Measurements from ENCODE around the gene PHF3. TPM values are rescaled to one million over a fixed set of nuclear protein-coding genes. Genes with fewer than 3 reads are reported as not detected.

The PHF3 gene
- total RNA-seq, 1 experiment from 2014 or later, result 48.3 TPM

- Mint-ChIP-seq H3K27me3 (ENCODE audit: insufficient read depth, unreplicated experiment) (no peaks in the 10 kb centered on the region), H3K27ac (ENCODE audit: unreplicated experiment) (no peak overlapping the region), H3K4me1 (ENCODE audit: low read depth, unreplicated experiment) (no peaks in the 10 kb centered on the region), H3K4me3 (ENCODE audit: unreplicated experiment) (no peak overlapping the region), H3K36me3 (ENCODE audit: insufficient read depth, unreplicated experiment) (no peaks in the 10 kb centered on the region), H3K9me3 (ENCODE audit: unreplicated experiment) (no peaks in the 10 kb centered on the region)
- Histone ChIP-seq H3K27me3 (replicated peaks; ENCODE audit: control insufficient read depth, insufficient read depth, low read length) (no peaks in the 10 kb centered on the region), H3K9me3 (no peaks in the 10 kb centered on the region), H3K4me1 (no peaks in the 10 kb centered on the region), H3K36me3 (ENCODE audit: control insufficient read depth, insufficient read depth, low read length) (no peaks in the 10 kb centered on the region; the same call in 1 of the 2 replicates), H3K4me3 (ENCODE audit: low read depth, low read length) (no peak overlapping the region)
- no peak for DNase-seq
- intact Hi-C loops (cut with micrococcal nuclease; ENCODE audit: unreplicated experiment), result no loop called here
- ChIA-PET CTCF (no interaction called here), POLR2A (no interaction called here)
- BruUV-seq (replicated peaks), result no TSS peak
- TF ChIP-seq, protein P1, sequence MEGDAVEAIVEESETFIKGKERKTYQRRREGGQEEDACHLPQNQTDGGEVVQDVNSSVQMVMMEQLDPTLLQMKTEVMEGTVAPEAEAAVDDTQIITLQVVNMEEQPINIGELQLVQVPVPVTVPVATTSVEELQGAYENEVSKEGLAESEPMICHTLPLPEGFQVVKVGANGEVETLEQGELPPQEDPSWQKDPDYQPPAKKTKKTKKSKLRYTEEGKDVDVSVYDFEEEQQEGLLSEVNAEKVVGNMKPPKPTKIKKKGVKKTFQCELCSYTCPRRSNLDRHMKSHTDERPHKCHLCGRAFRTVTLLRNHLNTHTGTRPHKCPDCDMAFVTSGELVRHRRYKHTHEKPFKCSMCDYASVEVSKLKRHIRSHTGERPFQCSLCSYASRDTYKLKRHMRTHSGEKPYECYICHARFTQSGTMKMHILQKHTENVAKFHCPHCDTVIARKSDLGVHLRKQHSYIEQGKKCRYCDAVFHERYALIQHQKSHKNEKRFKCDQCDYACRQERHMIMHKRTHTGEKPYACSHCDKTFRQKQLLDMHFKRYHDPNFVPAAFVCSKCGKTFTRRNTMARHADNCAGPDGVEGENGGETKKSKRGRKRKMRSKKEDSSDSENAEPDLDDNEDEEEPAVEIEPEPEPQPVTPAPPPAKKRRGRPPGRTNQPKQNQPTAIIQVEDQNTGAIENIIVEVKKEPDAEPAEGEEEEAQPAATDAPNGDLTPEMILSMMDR (IDR thresholded peaks at IDR 0.05; ENCODE audit: insufficient read depth in 1 of 2, low read depth in 1 of 2, low read length in 1 of 2, severe bottlenecking in 1 of 2, unreplicated experiment in 1 of 2), result no peak
These were observed 9.2 kb downstream of the PHF3 start for GRCh38 chr6:63644668-63645326.

GRCh38 chr6:63649269-63649668 is 13.7 kb downstream of the PHF3 start:
- H3K27me3 Mint-ChIP-seq (ENCODE audit: insufficient read depth, unreplicated experiment), result no peaks in the 10 kb centered on the region
- peaks cover 20% of the 10 kb centered on the region for H3K9me3 Mint-ChIP-seq (ENCODE audit: unreplicated experiment)
- no peak overlapping the region for H3K4me3 ChIP-seq (ENCODE audit: low read depth, low read length)
- TF ChIP-seq, protein P1 (IDR thresholded peaks at IDR 0.05; ENCODE audit: insufficient read depth in 1 of 2, low read depth in 1 of 2, low read length in 1 of 2, severe bottlenecking in 1 of 2, unreplicated experiment in 1 of 2), result no peak
- POLR2A ChIA-PET, result interaction anchor here (1.2 kb wide), 1 partner anchor 14 kb away, joined by 4 read pairs; the partner anchor contains the start of gene PHF3
- CTCF ChIA-PET, result interaction anchor here (0.5 kb wide), 2 partner anchors 14 to 95 kb away, joined by 3 to 4 read pairs; no protein-coding TSS in a partner anchor
- intact Hi-C loops (cut with micrococcal nuclease; ENCODE audit: unreplicated experiment), result no loop called here
- H3K27me3 ChIP-seq (replicated peaks; ENCODE audit: control insufficient read depth, insufficient read depth, low read length), result no peaks in the 10 kb centered on the region
- no TSS peak for BruUV-seq (replicated peaks)
- no peak overlapping the region for H3K27ac Mint-ChIP-seq (ENCODE audit: unreplicated experiment)
- H3K4me3 Mint-ChIP-seq (ENCODE audit: unreplicated experiment), result no peak overlapping the region
- no peaks in the 10 kb centered on the region for H3K4me1 ChIP-seq
- H3K9me3 ChIP-seq, result no peaks in the 10 kb centered on the region
- H3K36me3 Mint-ChIP-seq (ENCODE audit: insufficient read depth, unreplicated experiment), result peaks cover 9% of the 10 kb centered on the region
- no peaks in the 10 kb centered on the region; the same call in 1 of the 2 replicates for H3K36me3 ChIP-seq (ENCODE audit: control insufficient read depth, insufficient read depth, low read length)
- DNase-seq, result no peak
- H3K4me1 Mint-ChIP-seq (ENCODE audit: low read depth, unreplicated experiment), result no peaks in the 10 kb centered on the region

GRCh38 chr6:63649847-63650265 is 14.3 kb downstream of the PHF3 start:
- H3K27me3 ChIP-seq (replicated peaks; ENCODE audit: control insufficient read depth, insufficient read depth, low read length), result no peaks in the 10 kb centered on the region
- peaks cover 20% of the 10 kb centered on the region for H3K9me3 Mint-ChIP-seq (ENCODE audit: unreplicated experiment)
- H3K36me3 Mint-ChIP-seq (ENCODE audit: insufficient read depth, unreplicated experiment), result peaks cover 12% of the 10 kb centered on the region
- BruUV-seq (replicated peaks), result no TSS peak
- no peak for DNase-seq
- H3K4me3 ChIP-seq (ENCODE audit: low read depth, low read length), result no peak overlapping the region
- ChIA-PET POLR2A (interaction anchor here (1.2 kb wide), 1 partner anchor 14 kb away, joined by 4 read pairs; the partner anchor contains the start of gene PHF3), CTCF (interaction anchor here (0.5 kb wide), 1 partner anchor 15 kb away, joined by 4 read pairs; no protein-coding TSS in a partner anchor)
- no peaks in the 10 kb centered on the region for H3K4me1 ChIP-seq
- H3K4me1 Mint-ChIP-seq (ENCODE audit: low read depth, unreplicated experiment), result no peaks in the 10 kb centered on the region
- H3K9me3 ChIP-seq, result no peaks in the 10 kb centered on the region
- no peak overlapping the region for H3K27ac Mint-ChIP-seq (ENCODE audit: unreplicated experiment)
- no peaks in the 10 kb centered on the region; the same call in 1 of the 2 replicates for H3K36me3 ChIP-seq (ENCODE audit: control insufficient read depth, insufficient read depth, low read length)
- H3K4me3 Mint-ChIP-seq (ENCODE audit: unreplicated experiment), result no peak overlapping the region
- no peaks in the 10 kb centered on the region for H3K27me3 Mint-ChIP-seq (ENCODE audit: insufficient read depth, unreplicated experiment)
- TF ChIP-seq, protein P1 (IDR thresholded peaks at IDR 0.05; ENCODE audit: insufficient read depth in 1 of 2, low read depth in 1 of 2, low read length in 1 of 2, severe bottlenecking in 1 of 2, unreplicated experiment in 1 of 2), result no peak
- intact Hi-C loops (cut with micrococcal nuclease; ENCODE audit: unreplicated experiment), result no loop called here

Measured in Caco-2 (cell line).